Stimulated activated CD4-positive, alpha-beta T cell treated with anti-CD3 and anti-CD28 coated beads, Interleukin-4, amount 100 ng/mL, for 24 hours (primary cell): Measurements from ENCODE around the gene SIRPB1.
A peak's percentile ranks its signal among the peaks of the same experiment; 100 is the strongest.
"Not testable (repeated sequence)": the region's sequence is repeated elsewhere in the genome, so short reads cannot be mapped to it uniquely, and the experiment has no call there.

ENCODE experiments used
- DNase-seq: peaks from one replicate; pipeline ENCODE4 v3.0.0-alpha.2; 2020

The SIRPB1 gene

DNA sequence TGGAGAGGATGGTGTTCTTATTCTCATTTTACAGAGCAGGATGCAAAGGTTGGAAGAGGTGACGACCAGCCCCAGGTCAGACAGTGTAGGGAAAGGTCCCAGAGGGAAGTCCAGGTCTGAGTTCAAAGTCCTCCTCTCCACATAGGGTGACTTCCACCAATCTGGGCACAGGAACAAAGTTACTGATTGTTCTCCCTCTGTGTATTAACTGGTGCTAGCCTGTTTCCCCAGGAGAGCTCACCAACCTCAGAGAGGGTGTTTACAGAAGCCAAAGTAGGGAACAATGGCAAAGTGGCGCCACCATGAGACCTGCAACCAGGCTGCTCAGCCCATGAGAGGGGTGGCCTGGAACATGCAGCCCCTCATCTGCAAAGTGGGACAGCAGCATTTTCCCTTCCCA lies 16.8 kb upstream of the SIRPB1 start:
- DNase-seq: no peak

- no peak for DNase-seq
Observed at GRCh38 chr20:1635291-1635979, 15.6 kb upstream of the SIRPB1 start.

DNA sequence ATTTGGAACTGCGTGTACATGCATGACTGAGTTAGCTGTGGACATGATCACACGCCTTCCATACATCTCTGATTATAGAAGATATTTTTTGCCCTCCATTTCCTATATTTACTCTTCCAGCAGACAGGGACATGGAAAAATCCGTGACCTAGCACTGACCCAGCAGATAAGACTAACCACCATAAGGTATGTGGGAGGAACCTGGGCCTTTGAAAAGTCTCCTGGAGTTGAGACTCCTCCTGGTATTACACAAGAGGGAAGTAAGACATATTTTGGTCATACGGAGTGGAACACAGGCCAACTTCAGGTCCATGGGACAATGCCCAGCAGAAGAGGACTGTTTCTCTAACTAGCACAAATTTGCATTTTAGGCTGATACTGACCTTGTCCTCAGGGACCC lies 13.7 kb upstream of the SIRPB1 start:
- DNase-seq: no peak

DNA sequence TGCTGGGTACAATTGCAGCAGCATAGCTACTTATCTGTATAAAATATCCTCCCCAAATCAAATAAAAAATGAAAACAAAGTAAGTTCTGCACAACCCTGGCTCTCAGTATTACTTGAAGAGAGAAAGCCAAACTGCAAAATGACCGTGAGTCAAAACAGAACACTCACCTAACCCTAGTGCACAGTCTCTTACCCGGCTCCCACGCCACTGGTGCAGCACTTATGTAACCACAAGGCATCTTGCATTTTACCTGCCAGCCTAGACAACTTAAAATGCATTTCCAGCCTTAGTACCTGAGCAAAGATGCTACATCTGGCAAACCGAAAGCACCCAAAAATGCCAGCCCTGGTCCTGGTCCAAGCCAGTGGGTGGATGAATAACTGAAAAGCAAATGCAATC lies 12.4 kb upstream of the SIRPB1 start:
- DNase-seq: peak; percentile 63

GRCh38 chr20:1631309-1632151 lies 11.7 kb upstream of the SIRPB1 start:
- DNase-seq: no peak

DNA sequence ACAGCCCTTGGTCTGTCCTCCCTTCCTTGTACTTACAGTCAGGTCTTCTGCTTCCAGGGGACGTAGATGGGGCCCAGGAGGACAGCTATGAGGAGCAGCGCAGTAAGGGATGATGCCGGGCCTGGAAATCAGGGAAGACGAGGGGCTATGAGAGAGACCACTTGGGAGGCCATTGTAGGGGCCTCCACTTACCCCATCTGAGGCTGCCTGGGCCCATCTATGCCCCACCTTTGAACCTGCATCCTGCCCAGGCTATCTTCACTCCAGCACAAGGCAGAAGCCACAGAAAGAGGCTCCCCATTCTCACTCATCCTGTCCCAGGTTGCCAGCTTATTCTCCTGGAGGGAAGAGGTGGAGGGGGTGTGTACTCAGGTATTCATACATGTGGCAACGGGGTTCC lies 10.4 kb upstream of the SIRPB1 start:
- no peak for DNase-seq

- no peak for DNase-seq
Observed at GRCh38 chr20:1629321-1629720, 9.5 kb upstream of the SIRPB1 start.

DNA sequence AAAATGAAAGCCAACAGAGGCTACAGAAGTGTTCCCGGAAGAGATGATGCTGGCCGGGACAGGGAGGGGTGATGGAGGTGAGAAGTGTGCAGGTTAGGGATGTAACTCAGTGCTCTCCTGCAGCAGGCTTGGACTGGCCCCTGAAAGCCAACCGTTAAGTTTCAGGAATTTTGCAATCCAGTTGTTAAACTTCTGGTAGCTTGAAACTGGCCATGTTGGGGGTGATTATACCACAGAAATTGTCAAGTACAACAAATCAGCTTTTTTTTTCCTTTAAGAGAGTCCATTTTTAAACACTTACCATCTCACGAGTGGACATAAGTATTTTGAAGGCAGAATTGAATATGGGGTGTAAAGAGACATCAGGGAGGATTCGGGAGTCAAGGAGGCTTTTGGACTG lies 8.8 kb upstream of the SIRPB1 start:
- no peak for DNase-seq

GRCh38 chr20:1627200-1627550 lies 7.4 kb upstream of the SIRPB1 start:
- DNase-seq: no peak

DNA sequence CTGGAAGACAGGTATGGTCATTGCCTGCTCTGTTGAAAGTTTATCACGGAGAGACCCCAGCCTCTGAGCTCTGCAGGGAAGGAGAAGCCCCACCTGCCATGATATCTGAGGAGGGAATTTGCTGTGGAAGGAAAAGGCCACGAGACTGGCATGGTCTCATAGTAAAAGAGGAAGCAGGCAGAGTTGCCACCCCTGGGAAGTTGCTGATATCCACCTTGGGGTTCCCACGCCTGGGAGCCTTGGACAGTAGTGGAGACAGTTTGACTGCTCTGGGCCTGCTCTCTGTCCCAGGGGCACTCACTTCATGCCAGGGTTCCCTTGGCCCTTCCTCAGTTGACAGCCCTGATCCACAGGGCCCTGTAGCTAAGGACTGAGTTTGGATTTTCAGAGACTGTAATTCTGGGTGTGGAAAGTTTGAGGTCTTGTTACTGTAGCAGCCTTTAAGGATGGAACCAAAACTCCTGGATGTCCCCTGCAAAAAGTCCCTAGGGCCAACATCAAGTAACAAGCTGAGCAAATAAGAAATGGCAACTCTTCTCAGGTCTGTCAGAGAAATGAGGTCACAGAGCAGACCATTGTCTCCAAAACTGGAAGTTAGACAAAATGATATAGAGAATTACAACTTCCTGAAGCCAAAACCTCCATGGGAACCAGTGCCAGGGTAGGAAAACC lies 6.9 kb upstream of the SIRPB1 start:
- no peak for DNase-seq

DNA sequence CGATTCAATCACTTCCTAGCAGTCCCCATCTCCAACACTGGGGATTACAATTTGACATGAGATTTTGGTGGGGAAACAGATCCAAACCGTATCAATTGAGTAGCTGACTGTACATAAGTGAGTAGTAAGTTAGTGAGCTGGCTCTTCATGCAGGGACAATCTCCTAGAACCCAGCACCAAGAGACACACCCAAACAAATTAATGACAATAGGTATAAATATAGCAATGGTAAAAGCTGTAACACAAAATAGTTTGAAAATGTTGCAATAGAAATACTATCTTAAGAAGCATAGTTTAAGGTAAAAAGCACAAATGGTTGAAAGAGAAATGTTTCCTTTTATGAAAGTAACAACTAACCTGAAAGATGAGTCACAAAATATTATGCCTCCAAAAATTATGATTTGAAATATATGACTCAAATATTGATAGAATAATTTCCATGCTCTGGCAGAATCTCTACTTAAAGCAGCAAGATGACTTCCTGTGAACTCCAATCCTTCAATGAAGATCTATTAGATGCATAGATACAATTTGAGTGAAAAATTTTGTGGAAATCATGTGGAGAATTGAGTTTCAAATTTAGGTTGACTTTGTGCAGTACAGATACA lies 5.4 kb upstream of the SIRPB1 start:
- DNase-seq: peak; percentile 30

DNA sequence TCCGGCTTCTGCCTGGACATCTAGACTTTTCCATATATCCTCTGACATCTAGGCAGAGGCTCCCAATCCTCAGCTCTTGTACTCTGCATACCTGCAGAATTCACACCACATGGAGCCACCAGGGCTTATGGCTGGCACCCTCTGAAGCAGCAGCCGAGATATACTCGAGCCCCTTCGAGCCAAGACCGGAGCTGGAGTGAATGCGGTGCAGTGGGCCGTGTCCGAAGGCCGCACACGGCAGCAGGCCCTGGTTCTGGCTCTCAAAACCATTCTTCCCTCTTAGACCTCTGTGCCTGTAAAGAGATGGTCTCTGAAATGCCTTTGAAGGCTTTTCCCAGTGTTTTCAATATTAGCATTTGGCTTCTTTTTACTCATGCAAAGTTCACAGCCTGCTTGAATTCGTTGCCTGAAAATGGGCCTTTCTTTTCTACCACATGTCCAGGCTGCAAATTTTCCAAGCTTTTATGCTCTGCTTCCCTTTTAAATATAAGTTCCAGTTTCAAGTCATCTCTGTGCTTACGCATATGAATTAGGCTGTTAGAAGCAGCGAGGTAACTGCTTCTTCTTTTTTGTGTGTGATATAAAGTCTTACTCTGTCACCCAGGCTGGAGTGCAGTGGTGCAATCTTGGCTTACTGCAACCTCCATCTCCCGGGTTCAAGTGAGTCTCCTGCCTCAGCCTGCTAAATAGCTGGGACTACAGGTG lies 3.8 kb upstream of the SIRPB1 start:
- DNase-seq: no peak

GRCh38 chr20:1622450-1622849 lies 2.6 kb upstream of the SIRPB1 start:
- no peak for DNase-seq

DNA sequence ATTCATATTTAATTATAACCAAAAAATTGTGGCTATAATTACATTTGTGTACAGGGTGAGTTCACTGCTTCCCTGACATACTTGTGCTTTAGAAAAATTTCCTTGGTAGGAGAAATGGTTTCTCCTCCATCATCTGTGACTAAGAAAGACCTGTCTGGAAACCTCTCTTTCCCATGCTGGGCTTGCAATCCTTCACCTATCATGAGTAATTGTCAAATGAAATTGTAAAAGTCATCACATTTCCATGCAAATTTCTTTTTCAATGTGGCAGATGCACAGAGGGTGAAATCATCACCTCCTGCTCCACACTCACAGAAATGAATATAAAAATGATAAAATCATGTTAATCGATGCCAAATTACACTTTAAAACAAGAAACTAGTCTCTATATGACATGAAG lies 1.5 kb upstream of the SIRPB1 start:
- no peak for DNase-seq

DNA sequence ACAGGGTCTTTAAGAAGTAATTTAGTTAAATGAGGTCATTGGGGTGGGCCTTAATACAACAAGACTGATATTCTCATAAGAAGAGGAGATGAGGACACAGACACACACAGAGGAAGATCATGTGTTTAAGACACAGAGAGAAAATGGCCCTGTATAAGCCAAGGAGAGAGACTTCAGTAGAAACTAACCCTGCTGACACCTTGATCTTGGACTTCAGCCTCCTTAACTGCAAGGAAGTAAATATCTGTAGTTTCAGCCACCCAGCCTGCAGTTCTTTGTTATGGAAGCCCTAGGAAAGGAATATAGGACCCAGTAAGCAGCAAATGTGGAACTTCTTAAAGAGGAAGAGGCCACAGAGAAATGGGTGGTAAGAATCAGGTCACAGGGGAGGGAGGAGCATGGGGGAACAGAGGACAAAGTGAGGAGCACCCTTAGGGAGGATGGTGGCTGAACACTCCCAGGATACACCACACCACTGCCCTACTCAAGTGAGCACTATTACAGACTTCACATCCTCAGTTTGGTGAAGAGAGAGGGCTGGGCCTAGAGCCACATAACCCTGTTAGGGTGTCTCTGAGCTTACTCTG lies 762 bp downstream of the SIRPB1 start:
- DNase-seq: no peak

DNA sequence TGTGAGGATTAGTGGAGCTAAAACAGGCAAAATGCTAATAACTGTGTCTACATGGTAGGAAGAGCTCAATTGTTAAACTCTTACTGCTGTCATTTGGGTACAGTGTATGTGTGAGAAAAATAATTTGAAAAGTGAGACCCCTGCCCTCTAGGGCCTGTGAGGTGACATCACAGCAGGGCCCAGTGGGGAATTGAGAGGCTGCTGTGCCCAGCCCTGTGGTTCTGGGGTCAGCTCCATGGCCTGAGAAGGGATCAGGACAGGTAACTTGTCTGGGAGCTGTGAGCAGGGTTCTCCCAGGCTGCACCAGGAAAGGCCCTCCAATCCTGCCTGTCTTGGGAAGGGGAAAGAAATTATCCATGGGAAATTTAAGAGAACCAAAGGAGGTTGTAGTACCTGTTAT lies 1.3 kb downstream of the SIRPB1 start:
- no peak for DNase-seq

- DNase-seq: no peak
Observed at GRCh38 chr20:1616858-1617434, 2.9 kb downstream of the SIRPB1 start.

DNA sequence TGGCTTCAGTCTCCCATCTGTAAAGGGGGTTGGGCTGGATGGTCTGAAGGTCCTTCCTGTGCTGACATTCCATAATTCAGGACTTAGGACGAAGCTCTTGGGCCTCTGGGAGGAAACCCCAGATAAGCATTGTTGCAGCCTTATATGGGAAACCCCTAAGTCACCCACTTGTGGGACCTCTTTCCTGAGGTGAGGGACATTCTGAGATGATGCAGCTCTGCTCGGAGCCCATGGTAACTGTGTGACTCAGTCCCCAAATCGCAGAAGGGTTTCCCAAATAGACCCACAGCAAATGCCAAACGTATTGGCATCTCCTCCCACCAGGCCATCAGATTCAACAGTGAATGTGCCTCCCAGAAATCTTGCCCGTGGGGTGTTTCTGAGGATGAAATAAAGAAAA lies 9.4 kb downstream of the SIRPB1 start:
- DNase-seq: not testable (repeated sequence)

DNA sequence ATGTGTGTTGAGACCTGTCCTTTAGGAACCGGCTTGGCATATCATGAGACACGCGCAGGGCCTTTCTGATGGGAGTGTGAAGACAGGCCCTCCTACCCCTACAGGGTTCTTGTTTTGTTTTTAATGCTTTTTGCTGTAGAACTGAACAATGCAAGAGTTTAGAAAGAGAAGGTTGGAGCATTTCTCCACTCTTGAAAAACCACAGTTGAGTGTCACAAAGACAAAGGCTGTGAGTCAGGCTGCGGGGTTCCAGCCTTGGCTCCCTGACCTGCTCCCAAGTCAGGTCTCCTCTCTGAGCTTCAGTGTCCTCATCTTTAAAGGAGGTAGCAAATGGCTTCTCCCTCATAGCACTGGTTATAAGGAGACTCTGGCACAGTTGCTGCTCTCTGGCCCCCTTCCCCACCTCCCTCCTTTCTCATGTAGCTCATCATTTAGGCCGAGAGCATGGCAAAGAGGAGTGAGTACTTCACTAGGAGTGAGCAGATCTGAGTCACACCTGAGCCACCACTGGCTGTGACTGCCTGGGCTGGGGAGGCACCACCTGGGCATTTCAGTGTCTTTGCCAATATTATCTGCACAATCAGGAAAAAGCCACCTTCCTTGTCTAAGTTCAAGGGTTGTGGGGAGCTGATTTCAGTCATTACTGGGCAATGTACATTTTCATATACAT lies 11.0 kb downstream of the SIRPB1 start:
- DNase-seq: not testable (repeated sequence)

DNA sequence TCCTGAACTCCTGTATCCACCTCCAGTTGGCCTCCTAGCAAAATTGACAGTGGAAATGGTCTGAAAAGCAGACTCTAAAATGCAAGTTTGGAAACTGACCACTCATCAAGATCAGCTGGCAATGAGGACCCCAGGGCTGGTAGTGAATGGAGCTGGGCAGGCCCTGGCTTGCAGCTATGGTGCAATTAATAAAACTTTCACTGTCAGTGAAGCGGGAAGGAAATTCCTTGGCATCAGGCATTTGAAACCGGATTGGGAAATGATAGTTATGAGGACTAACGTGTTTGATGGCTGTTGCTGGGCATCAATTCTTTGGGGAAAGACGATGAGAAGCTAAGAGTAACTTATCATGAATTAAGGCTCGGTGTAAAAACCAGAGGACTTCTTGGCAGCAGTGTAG lies 19.1 kb downstream of the SIRPB1 start:
- no peak for DNase-seq

DNA sequence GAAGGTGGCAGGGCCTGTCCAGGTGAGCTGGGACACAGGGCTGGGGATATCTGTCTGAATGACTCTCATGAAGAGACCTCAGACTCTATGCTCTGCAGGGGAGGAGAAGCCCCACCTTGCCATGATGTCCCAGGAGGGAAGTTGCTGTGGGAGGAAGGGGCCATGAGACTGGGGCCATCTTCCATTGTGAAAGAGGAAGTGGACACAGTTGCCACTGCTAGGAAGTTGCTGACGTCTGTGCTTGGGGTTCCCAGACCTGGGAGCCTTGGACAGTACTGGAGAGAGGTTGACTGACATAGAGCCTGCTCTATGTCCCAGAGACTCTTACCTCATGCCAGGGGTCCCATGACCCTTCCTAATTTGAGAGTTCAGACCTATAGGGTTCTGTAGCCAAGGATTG lies 24.5 kb downstream of the SIRPB1 start:
- DNase-seq: no peak
